ENCODE measurements around the gene SGPP1.

DNA sequence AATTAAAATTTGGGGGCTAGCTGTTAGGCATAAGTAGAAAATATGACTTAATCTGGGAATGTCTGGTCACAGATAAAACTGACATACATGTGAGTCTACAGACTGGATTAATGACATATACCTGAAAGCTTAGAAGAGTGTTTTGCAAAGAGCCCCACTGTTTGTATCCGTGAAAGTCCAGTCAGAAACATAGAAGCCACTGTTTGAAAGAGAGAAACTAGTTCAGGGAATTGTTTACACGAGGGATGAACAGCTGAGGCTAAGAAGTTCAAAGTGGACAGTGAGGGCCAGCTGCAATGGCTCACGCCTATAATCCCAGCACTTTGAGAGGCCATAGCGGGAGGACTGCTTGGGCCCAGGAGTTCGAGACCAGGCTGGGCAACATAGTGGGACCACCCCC lies 36.2 kb upstream of the SGPP1 start:
- TF ChIP-seq EHMT2 (IDR thresholded peaks at IDR 0.05; ENCODE audit: low read depth), result no peak
- no peak for TF ChIP-seq RAD21 (conservative IDR thresholded peaks at IDR 0.05 in 1 of 2, IDR thresholded peaks at IDR 0.05 in 1 of 2)
- TF ChIP-seq, protein P1, sequence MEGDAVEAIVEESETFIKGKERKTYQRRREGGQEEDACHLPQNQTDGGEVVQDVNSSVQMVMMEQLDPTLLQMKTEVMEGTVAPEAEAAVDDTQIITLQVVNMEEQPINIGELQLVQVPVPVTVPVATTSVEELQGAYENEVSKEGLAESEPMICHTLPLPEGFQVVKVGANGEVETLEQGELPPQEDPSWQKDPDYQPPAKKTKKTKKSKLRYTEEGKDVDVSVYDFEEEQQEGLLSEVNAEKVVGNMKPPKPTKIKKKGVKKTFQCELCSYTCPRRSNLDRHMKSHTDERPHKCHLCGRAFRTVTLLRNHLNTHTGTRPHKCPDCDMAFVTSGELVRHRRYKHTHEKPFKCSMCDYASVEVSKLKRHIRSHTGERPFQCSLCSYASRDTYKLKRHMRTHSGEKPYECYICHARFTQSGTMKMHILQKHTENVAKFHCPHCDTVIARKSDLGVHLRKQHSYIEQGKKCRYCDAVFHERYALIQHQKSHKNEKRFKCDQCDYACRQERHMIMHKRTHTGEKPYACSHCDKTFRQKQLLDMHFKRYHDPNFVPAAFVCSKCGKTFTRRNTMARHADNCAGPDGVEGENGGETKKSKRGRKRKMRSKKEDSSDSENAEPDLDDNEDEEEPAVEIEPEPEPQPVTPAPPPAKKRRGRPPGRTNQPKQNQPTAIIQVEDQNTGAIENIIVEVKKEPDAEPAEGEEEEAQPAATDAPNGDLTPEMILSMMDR (IDR thresholded peaks at IDR 0.05), result no peak
- TF ChIP-seq, protein P2, sequence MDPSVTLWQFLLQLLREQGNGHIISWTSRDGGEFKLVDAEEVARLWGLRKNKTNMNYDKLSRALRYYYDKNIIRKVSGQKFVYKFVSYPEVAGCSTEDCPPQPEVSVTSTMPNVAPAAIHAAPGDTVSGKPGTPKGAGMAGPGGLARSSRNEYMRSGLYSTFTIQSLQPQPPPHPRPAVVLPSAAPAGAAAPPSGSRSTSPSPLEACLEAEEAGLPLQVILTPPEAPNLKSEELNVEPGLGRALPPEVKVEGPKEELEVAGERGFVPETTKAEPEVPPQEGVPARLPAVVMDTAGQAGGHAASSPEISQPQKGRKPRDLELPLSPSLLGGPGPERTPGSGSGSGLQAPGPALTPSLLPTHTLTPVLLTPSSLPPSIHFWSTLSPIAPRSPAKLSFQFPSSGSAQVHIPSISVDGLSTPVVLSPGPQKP (IDR thresholded peaks at IDR 0.05; ENCODE audit: low read depth, low read length), result no peak
- TF ChIP-seq TFCP2L1 (CRISPR knock-in tag; IDR thresholded peaks at IDR 0.05), result no peak
- TF ChIP-seq ZNF302 (CRISPR knock-in tag; IDR thresholded peaks at IDR 0.05), result no peak

Data from A549 (cell line).